ENCODE measurements around the gene ZNF277. TPM values are rescaled to one million over a fixed set of nuclear protein-coding genes. Genes with fewer than 3 reads are reported as not detected.

Gene ZNF277
- polyA plus RNA-seq, 1 donor (not counting 4 experiments of a cell fraction or from before 2014, with no cell fraction given): 20.2 TPM

- Histone ChIP-seq H3K4me1 (ENCODE audit: control insufficient read depth, extremely low read depth, insufficient read depth, low read length) (no peaks in the 10 kb centered on the region), H2AFZ (ENCODE audit: control insufficient read depth, low read length) (no peak overlapping the region), H3K4me2 (ENCODE audit: control insufficient read depth, extremely low read depth, insufficient read depth, low read depth, low read length) (no peak overlapping the region), H3K9me1 (ENCODE audit: control insufficient read depth, extremely low read depth, insufficient read depth, low read length) (no peaks in the 10 kb centered on the region), H3K27me3 (ENCODE audit: control insufficient read depth, extremely low read depth, insufficient read depth, low read length) (no peaks in the 10 kb centered on the region), H4K20me1 (ENCODE audit: control insufficient read depth, extremely low read depth, insufficient read depth, low read length) (no peaks in the 10 kb centered on the region), H3K9ac (ENCODE audit: control insufficient read depth, extremely low read depth, insufficient read depth, low read length) (no peak overlapping the region), H3K36me3 (ENCODE audit: control insufficient read depth in 2 of 2, extremely low read depth in 1 of 2, insufficient read depth in 2 of 2, low read length in 2 of 2) (no peaks in the 10 kb centered on the region), H3K79me2 (ENCODE audit: control insufficient read depth, insufficient read depth, low read length) (no peaks in the 10 kb centered on the region), H3K9me3 (ENCODE audit: control insufficient read depth, low read depth, low read length) (no peaks in the 10 kb centered on the region), H3K27ac (ENCODE audit: control insufficient read depth, insufficient read depth, low read length) (no peak overlapping the region), H3K4me3 (ENCODE audit: control insufficient read depth in 2 of 3, extremely low read depth in 1 of 3, insufficient read depth in 2 of 3, low read depth in 1 of 3, low read length in 3 of 3) (no peak overlapping the region)
- DNase-seq (ENCODE audit: low read depth, low spot score): no peak
- dilution Hi-C loops (cut with MboI; ENCODE audit: extremely low pct_ligation_motif_present, low sequenced_read_pairs): no loop called here
- TF ChIP-seq EZH2 (IDR thresholded peaks at IDR 0.05; ENCODE audit: low read length) (no peak), CTCF (optimal IDR thresholded peaks at IDR 0.05 in 1 of 3, IDR thresholded peaks at IDR 0.05 in 1 of 3, conservative IDR thresholded peaks at IDR 0.05 in 1 of 3; ENCODE audit: extremely low read depth in 1 of 3, insufficient read depth in 2 of 3, low read length in 3 of 3) (no peak)
- FAIRE-seq: no peak
Observed at GRCh38 chr7:112255388-112255720, 48.9 kb downstream of the ZNF277 start.

- no peaks in the 10 kb centered on the region for H3K9me3 ChIP-seq (ENCODE audit: control insufficient read depth, low read depth, low read length)
- H3K4me1 ChIP-seq (ENCODE audit: control insufficient read depth, extremely low read depth, insufficient read depth, low read length): no peaks in the 10 kb centered on the region
- TF ChIP-seq CTCF (optimal IDR thresholded peaks at IDR 0.05 in 1 of 3, IDR thresholded peaks at IDR 0.05 in 1 of 3, conservative IDR thresholded peaks at IDR 0.05 in 1 of 3; ENCODE audit: extremely low read depth in 1 of 3, insufficient read depth in 2 of 3, low read length in 3 of 3): no peak
- no peak for TF ChIP-seq EZH2 (IDR thresholded peaks at IDR 0.05; ENCODE audit: low read length)
- H4K20me1 ChIP-seq (ENCODE audit: control insufficient read depth, extremely low read depth, insufficient read depth, low read length): no peaks in the 10 kb centered on the region
- H3K4me3 ChIP-seq (ENCODE audit: control insufficient read depth in 2 of 3, extremely low read depth in 1 of 3, insufficient read depth in 2 of 3, low read depth in 1 of 3, low read length in 3 of 3): no peak overlapping the region
- no peak overlapping the region for H3K4me2 ChIP-seq (ENCODE audit: control insufficient read depth, extremely low read depth, insufficient read depth, low read depth, low read length)
- no peak overlapping the region for H3K9ac ChIP-seq (ENCODE audit: control insufficient read depth, extremely low read depth, insufficient read depth, low read length)
- dilution Hi-C loops (cut with MboI; ENCODE audit: extremely low pct_ligation_motif_present, low sequenced_read_pairs): no loop called here
- H3K9me1 ChIP-seq (ENCODE audit: control insufficient read depth, extremely low read depth, insufficient read depth, low read length): no peaks in the 10 kb centered on the region
- no peak overlapping the region for H2AFZ ChIP-seq (ENCODE audit: control insufficient read depth, low read length)
- DNase-seq (ENCODE audit: low read depth, low spot score) (no peak), FAIRE-seq (no peak)
- no peak overlapping the region for H3K27ac ChIP-seq (ENCODE audit: control insufficient read depth, insufficient read depth, low read length)
- H3K27me3 ChIP-seq (ENCODE audit: control insufficient read depth, extremely low read depth, insufficient read depth, low read length): no peaks in the 10 kb centered on the region
- H3K36me3 ChIP-seq (ENCODE audit: control insufficient read depth in 2 of 2, extremely low read depth in 1 of 2, insufficient read depth in 2 of 2, low read length in 2 of 2): no peaks in the 10 kb centered on the region
- H3K79me2 ChIP-seq (ENCODE audit: control insufficient read depth, insufficient read depth, low read length): no peaks in the 10 kb centered on the region
Observed at GRCh38 chr7:112257073-112257472, 50.6 kb downstream of the ZNF277 start.
